Measurements from ENCODE around the gene FHAD1. TPM values are rescaled to one million over a fixed set of nuclear protein-coding genes. Genes with fewer than 3 reads are reported as not detected.

FHAD1 gene
- total RNA-seq, 1 experiment from 2014 or later, result 1.9 TPM

DNA sequence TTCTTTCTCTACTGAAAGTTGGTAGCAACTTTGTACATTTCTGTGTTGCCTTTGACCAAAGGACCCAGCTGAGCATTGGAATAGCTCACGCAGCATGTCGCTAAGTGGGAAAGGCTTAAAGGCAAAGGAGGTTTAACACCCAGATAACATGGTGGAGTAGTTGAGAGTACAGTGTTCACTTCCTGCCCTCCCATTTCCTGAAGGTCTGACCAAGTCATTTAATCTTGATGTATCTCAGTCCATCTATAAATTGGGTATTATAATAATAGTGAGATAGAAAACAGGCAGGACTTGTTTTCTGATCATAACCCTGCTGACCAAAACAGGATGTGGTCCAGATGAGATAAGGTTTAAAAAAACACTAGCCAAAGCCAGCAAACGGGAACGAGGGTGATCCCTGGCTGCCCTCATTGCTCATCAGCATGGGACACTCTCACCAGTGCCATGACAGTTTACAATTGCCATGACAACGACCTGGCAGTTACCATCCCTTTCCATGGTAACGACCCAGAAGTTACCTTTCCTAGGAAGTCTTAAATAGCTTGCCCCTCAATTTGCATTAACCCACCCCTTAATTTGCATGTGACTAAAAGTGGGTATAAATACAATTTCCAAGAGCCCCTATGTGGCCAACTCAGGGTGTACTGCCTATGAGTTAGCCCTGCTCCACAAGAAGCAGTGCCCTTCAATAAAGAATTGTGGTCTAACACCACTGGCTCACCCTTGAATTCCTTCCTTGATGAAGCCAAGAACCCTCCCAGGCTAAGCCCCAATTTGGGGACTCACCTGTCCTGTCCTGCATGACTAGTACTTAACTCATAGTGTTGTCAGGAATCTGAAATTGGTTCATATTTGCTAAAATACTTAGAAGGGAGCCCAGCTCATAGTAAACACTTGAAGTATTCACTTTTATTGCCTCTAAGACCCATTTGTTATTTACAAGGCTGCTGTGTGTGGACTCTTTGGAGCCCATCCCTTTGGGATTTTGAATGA lies 28.4 kb upstream of the FHAD1 start:
- no peak overlapping the region for H2BK15ac ChIP-seq (ENCODE audit: low read depth, low read length)
- H4K5ac ChIP-seq (ENCODE audit: insufficient read length, low read depth, low read length), result no peak overlapping the region
- H3K4me3 Mint-ChIP-seq, result no peak overlapping the region
- peaks cover 6 to 13% of the 10 kb centered on the region in 2 experiments; a peak in 3 of 4 replicates for H3K4me1 Mint-ChIP-seq
- H4K91ac ChIP-seq (ENCODE audit: insufficient read length, low read depth, low read length), result no peak overlapping the region
- H3K79me2 ChIP-seq (ENCODE audit: insufficient read depth, low read length), result no peaks in the 10 kb centered on the region
- H3K9ac ChIP-seq (ENCODE audit: extremely low read depth, insufficient read length, low read length), result no peak overlapping the region
- no CpG with 5 or more reads among the region's 6 CpGs for WGBS (ENCODE audit: extremely low coverage, insufficient read length, low lambda C conversion rate)
- H3K4ac ChIP-seq (ENCODE audit: low read depth, low read length), result no peak overlapping the region
- no peak overlapping the region for H3K56ac ChIP-seq (ENCODE audit: insufficient read length, low read depth, low read length)
- H4K20me1 ChIP-seq (ENCODE audit: control insufficient read depth, insufficient read depth, insufficient read length), result no peaks in the 10 kb centered on the region
- no peak for DNase-seq
- no peak overlapping the region for H2AK5ac ChIP-seq (ENCODE audit: insufficient read length, low read length)
- TF ChIP-seq, protein P1, sequence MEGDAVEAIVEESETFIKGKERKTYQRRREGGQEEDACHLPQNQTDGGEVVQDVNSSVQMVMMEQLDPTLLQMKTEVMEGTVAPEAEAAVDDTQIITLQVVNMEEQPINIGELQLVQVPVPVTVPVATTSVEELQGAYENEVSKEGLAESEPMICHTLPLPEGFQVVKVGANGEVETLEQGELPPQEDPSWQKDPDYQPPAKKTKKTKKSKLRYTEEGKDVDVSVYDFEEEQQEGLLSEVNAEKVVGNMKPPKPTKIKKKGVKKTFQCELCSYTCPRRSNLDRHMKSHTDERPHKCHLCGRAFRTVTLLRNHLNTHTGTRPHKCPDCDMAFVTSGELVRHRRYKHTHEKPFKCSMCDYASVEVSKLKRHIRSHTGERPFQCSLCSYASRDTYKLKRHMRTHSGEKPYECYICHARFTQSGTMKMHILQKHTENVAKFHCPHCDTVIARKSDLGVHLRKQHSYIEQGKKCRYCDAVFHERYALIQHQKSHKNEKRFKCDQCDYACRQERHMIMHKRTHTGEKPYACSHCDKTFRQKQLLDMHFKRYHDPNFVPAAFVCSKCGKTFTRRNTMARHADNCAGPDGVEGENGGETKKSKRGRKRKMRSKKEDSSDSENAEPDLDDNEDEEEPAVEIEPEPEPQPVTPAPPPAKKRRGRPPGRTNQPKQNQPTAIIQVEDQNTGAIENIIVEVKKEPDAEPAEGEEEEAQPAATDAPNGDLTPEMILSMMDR (conservative IDR thresholded peaks at IDR 0.05), result no peak
- H3K18ac ChIP-seq (ENCODE audit: insufficient read length, low read depth, low read length), result no peak overlapping the region
- no peaks in the 10 kb centered on the region for H3K27me3 Mint-ChIP-seq (ENCODE audit: low read depth)
- no peak overlapping the region for H4K8ac ChIP-seq (replicated peaks; ENCODE audit: insufficient read length, low read depth, low read length)
- peaks cover 29 to 35% (median 29%) of the 10 kb centered on the region in 3 experiments for H3K36me3 Mint-ChIP-seq (ENCODE audit: insufficient read depth in 1 of 3, low read depth in 3 of 3)
- peaks cover 12 to 17% of the 10 kb centered on the region in 2 experiments for H3K9me3 Mint-ChIP-seq
- H3K79me1 ChIP-seq (ENCODE audit: insufficient read depth, low read depth, low read length, poor library complexity, severe bottlenecking), result no peaks in the 10 kb centered on the region
- H3T11ph ChIP-seq (ENCODE audit: low read length), result no peak overlapping the region
- H2AFZ ChIP-seq (ENCODE audit: low read length), result no peak overlapping the region
- H3K27me3 ChIP-seq (ENCODE audit: insufficient read depth, low read length), result no peaks in the 10 kb centered on the region
- H3K23ac ChIP-seq (ENCODE audit: insufficient read length, low read depth, low read length), result no peak overlapping the region
- no peak overlapping the region for H2BK12ac ChIP-seq (ENCODE audit: insufficient read length, low read depth, low read length)
- H3K23me2 ChIP-seq (ENCODE audit: insufficient read length, low read depth, low read length, poor library complexity, severe bottlenecking), result no peaks in the 10 kb centered on the region
- no peak overlapping the region for H2BK5ac ChIP-seq (ENCODE audit: insufficient read length, low read length)
- H2BK120ac ChIP-seq (ENCODE audit: low read depth, low read length, poor library complexity, severe bottlenecking), result no peak overlapping the region
- H3K14ac ChIP-seq (ENCODE audit: insufficient read depth, low read length), result no peak overlapping the region
- H2BK20ac ChIP-seq (ENCODE audit: low read depth, low read length, poor library complexity, severe bottlenecking), result no peak overlapping the region
- no peak overlapping the region; a peak in 1 of 7 replicates for H3K27ac Mint-ChIP-seq
- H3K4me2 ChIP-seq (ENCODE audit: insufficient read depth, insufficient read length, low read length), result no peak overlapping the region
- no peaks in the 10 kb centered on the region for H3K9me3 ChIP-seq (ENCODE audit: control insufficient read depth, low read depth, low read length)
- no peaks in the 10 kb centered on the region for H3K4me1 ChIP-seq (ENCODE audit: insufficient read depth, low read length)
- no peak overlapping the region for H3K27ac ChIP-seq (ENCODE audit: insufficient read length, low read depth, low read length)
